A673 (cell line): ENCODE data around the gene HOXA3.

Experiments
- EZH2 ChIP-seq: fragments of 200-600 bp; sonication (generic); IDR thresholded peaks from 2 replicates; pipeline ENCODE4 v1.6.1; 2017; ENCODE audit warnings: borderline replicate concordance, low read depth, mild to moderate bottlenecking, mixed read lengths, antibody characterized with exemption, low read length; ENCODE audit not compliant: poor library complexity, severe bottlenecking
- TF ChIP-seq, protein P1 (sequence below): fragments of 300-800, 200-600 bp; sonication (generic); conservative IDR thresholded peaks from 2 replicates; pipeline ENCODE4 v1.5.1; 2017; ENCODE audit warnings: low read depth, mild to moderate bottlenecking, antibody characterized with exemption, low read length, moderate library complexity, mixed read lengths

DNA sequence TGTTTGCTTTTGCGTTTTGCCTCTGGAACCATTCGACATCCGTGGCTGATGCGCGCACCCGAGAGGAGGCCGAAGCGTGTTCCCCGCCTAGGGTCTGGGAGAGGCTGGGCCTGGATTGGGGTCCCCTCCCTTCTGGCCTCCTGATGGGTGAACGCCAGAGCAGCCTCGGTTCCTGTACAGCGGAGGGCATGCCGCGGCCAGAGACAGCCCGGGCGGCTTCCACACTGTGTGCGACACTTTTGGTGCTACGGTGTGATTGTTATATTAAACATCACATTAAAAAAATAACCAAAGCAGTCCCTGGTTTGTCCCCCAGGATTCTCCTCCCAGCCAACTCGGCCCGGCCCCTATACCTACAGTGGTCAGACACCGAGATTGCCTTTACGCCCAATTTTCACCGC is 7.8 kb upstream of the HOXA3 start:
- TF ChIP-seq, protein P1, sequence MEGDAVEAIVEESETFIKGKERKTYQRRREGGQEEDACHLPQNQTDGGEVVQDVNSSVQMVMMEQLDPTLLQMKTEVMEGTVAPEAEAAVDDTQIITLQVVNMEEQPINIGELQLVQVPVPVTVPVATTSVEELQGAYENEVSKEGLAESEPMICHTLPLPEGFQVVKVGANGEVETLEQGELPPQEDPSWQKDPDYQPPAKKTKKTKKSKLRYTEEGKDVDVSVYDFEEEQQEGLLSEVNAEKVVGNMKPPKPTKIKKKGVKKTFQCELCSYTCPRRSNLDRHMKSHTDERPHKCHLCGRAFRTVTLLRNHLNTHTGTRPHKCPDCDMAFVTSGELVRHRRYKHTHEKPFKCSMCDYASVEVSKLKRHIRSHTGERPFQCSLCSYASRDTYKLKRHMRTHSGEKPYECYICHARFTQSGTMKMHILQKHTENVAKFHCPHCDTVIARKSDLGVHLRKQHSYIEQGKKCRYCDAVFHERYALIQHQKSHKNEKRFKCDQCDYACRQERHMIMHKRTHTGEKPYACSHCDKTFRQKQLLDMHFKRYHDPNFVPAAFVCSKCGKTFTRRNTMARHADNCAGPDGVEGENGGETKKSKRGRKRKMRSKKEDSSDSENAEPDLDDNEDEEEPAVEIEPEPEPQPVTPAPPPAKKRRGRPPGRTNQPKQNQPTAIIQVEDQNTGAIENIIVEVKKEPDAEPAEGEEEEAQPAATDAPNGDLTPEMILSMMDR = no peak
- no peak for TF ChIP-seq EZH2
